Tibial nerve (tissue), 4 donors: ENCODE measurements around the gene PREPL. TPM values are rescaled to one million over a fixed set of nuclear protein-coding genes. Genes with fewer than 3 reads are reported as not detected.
"Not testable (repeated sequence)": the region's sequence is repeated elsewhere in the genome, so short reads cannot be mapped to it uniquely, and the experiment has no call there.

Experiments
- DNase-seq, 2 donors: peaks; one replicate each; pipeline ENCODE4 v3.0.0-alpha.2; 2019; ENCODE audit warnings: low spot score in 2 of 2
- H3K27ac ChIP-seq, 4 donors: fragments of 200-600 bp; sonication (generic) in 3 of 4; one replicate each; pipeline ENCODE4 v1.5.1; 2017 to 2019; ENCODE audit warnings: mild to moderate bottlenecking in 1 of 4
- H3K27me3 ChIP-seq, 2 donors: fragments of 200-600 bp; sonication (generic) in 1 of 2; one replicate each; pipeline versions ENCODE4 v1.5.1 to v1.6.0; 2017 to 2019
- H3K36me3 ChIP-seq, 3 donors: fragments of 200-600 bp; sonication (generic); one replicate each; pipeline ENCODE4 v1.5.1; 2018 to 2019
- H3K4me1 ChIP-seq, 4 donors: fragments of 200-600 bp; sonication (generic) in 3 of 4; one replicate each; pipeline ENCODE4 v1.5.1; 2017 to 2019
- H3K4me3 ChIP-seq, 4 donors: fragments of 200-600 bp; sonication (generic) in 3 of 4; one replicate each; pipeline ENCODE4 v1.5.1; 2017 to 2019; ENCODE audit warnings: mild to moderate bottlenecking in 1 of 4, moderate library complexity in 1 of 4
- H3K9me3 ChIP-seq, 4 donors: fragments of 200-600 bp; sonication (generic) in 3 of 4; one replicate each; pipeline ENCODE4 v1.5.1; 2017 to 2019
- EP300 ChIP-seq, 2 donors: sonication (generic); formaldehyde crosslinking; IDR thresholded peaks; one replicate each; pipeline ENCODE4 v1.6.1; 2017; ENCODE audit warnings: antibody characterized with exemption in 2 of 2, mild to moderate bottlenecking in 1 of 2
- POLR2A ChIP-seq, 2 donors: fragments of 450-650 bp; IDR thresholded peaks; one replicate each; pipeline ENCODE4 v1.6.1; 2017; ENCODE audit warnings: antibody characterized with exemption in 2 of 2, mild to moderate bottlenecking in 2 of 2, moderate library complexity in 2 of 2
- WGBS, 2 donors: methylation state at CpG; one replicate each; pipeline ENCODE4 v1.1.5; 2018; 5-methylcytosine and 5-hydroxymethylcytosine counted together
- total RNA-seq, 4 donors: library from RNA; depleted of rRNA; stranded (reverse); fragments of >200 nt; gene quantifications; one replicate each; pipeline ENCODE4 v1.1.0, GENCODE V29; 2016
- TF ChIP-seq, protein P1 (sequence below), 5 experiments: fragments of 200-600 bp in 3 of 5; fragments of 450-650 bp in 2 of 5; sonication (generic) in 3 of 5; IDR thresholded peaks; one replicate each; pipeline ENCODE4 v1.5.1; 2016 to 2019; ENCODE audit warnings: antibody characterized with exemption in 5 of 5, mild to moderate bottlenecking in 3 of 5, moderate library complexity in 2 of 5

PREPL gene
- total RNA-seq, 4 donors from 2014 or later, result 33.0 to 69.5 (median 60.2) TPM

DNA sequence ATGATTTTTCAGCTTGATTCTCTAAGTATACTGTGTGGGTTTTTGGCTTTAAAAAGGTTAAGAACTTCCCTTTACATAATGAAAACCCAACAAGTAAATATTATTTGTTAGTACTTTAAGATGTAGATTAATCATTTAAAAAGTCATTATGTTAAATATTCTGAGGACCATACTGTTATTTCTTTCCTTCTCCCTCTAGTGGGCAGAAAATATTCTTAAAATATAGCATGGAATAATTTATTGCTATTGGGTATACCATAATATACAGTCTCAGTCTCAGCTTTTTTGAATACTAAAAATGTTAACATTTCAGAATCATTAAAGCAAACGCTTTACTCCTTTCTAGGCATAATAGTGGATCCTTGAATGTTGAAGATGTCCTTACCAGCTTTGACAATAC is 28.6 kb upstream of the PREPL start:
- Histone ChIP-seq H3K27me3 (no peaks in the 10 kb centered on the region), H3K36me3 (no peaks in the 10 kb centered on the region), H3K9me3 (no peaks in the 10 kb centered on the region), H3K4me3 (no peak overlapping the region), H3K4me1 (no peaks in the 10 kb centered on the region), H3K27ac (no peak overlapping the region)
- WGBS, 2 donors, result 93 to 94% methylated on average over 1 of the region's 1 CpG
- DNase-seq, result no peak
- TF ChIP-seq, protein P1, sequence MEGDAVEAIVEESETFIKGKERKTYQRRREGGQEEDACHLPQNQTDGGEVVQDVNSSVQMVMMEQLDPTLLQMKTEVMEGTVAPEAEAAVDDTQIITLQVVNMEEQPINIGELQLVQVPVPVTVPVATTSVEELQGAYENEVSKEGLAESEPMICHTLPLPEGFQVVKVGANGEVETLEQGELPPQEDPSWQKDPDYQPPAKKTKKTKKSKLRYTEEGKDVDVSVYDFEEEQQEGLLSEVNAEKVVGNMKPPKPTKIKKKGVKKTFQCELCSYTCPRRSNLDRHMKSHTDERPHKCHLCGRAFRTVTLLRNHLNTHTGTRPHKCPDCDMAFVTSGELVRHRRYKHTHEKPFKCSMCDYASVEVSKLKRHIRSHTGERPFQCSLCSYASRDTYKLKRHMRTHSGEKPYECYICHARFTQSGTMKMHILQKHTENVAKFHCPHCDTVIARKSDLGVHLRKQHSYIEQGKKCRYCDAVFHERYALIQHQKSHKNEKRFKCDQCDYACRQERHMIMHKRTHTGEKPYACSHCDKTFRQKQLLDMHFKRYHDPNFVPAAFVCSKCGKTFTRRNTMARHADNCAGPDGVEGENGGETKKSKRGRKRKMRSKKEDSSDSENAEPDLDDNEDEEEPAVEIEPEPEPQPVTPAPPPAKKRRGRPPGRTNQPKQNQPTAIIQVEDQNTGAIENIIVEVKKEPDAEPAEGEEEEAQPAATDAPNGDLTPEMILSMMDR (IDR thresholded peaks at IDR 0.05), result no peak
- TF ChIP-seq POLR2A (IDR thresholded peaks at IDR 0.05), result no peak
- TF ChIP-seq EP300 (IDR thresholded peaks at IDR 0.05), result no peak

DNA sequence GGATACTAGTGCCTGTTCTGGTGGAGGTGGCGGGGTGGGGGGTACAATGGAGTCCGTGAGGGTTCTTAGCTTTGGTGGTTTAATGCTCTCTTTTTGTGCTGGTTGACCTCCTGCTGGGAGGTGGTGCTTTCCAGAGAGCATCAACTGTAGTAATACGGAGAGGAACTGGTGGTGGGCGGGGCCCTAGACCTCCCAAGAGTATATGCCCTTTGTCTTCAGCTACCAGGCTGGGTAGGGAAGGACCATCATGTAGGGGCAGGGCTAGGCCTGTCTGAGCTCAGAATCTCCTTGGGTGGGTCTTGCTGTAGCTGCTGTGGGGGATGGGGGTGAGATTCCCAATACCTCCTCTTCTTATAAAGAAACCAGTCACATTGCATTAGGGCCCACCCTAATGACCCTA is 27.6 kb upstream of the PREPL start:
- Histone ChIP-seq H3K27ac (no peak overlapping the region), H3K4me3 (no peak overlapping the region), H3K4me1 (no peaks in the 10 kb centered on the region), H3K36me3 (no peaks in the 10 kb centered on the region), H3K9me3 (no peaks in the 10 kb centered on the region), H3K27me3 (no peaks in the 10 kb centered on the region)
- TF ChIP-seq EP300 (IDR thresholded peaks at IDR 0.05) (no peak), POLR2A (IDR thresholded peaks at IDR 0.05) (no peak)
- TF ChIP-seq, protein P1 (IDR thresholded peaks at IDR 0.05), result no peak
- DNase-seq, result no peak
- WGBS, 2 donors, result 54 to 75% methylated on average over 4 of the region's 4 CpGs

DNA sequence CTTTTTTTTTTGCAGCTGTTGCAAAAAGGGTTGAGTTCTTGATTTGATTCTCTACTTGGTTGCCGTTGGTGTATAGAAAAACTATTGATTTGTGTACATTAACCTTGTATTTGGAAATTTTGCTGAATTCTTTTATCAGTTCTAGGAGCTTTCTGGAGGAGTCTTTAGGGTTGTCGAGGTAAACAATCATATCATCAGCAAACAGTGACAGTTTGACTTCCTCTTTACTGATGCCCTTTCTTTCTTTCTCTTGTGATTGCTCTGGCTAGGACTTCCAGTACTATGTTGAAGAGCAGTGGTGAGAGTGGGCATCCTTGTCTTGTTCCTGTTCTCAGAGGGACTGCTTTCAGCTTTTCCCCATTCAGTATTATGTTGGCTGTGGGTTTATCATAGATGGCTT is 23.9 kb upstream of the PREPL start:
- H3K4me1 ChIP-seq, result not testable (repeated sequence)
- 83 to 84% methylated on average over 2 of the region's 2 CpGs for WGBS, 2 donors

DNA sequence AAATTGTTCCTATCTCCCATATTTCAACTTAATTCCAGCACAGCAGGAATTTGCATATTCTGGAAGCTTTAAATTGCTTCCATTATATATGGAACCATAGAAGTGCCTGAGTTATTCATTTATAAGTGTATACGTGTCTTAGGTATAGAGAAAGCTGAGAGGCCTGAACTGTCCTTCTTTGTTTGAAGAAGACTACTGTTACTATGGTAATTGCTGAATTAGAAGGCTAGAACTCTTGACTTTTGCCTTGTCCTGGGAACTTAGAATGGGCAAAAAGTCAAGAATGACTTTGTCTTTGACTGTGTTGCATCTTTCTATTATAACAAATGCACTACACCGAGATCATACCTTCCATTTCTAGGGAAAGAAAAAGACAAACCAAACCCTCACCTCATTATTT is 16.2 kb upstream of the PREPL start:
- no peak for DNase-seq
- no peak overlapping the region for H3K27ac ChIP-seq
- H3K36me3 ChIP-seq, result peaks cover 0 to 12% (median 0%) of the 10 kb centered on the region in 3 donors
- WGBS, 2 donors, result 85 to 92% methylated on average over 2 of the region's 2 CpGs
- H3K27me3 ChIP-seq, result no peaks in the 10 kb centered on the region
- no peaks in the 10 kb centered on the region for H3K4me1 ChIP-seq
- no peak overlapping the region for H3K4me3 ChIP-seq
- no peaks in the 10 kb centered on the region for H3K9me3 ChIP-seq
- TF ChIP-seq POLR2A (IDR thresholded peaks at IDR 0.05) (no peak), EP300 (IDR thresholded peaks at IDR 0.05) (no peak)
- TF ChIP-seq, protein P1 (IDR thresholded peaks at IDR 0.05), result no peak

More for the DNA sequence above, 23.9 kb upstream of the PREPL start:
- H3K27ac ChIP-seq, H3K9me3 ChIP-seq, H3K27me3 ChIP-seq, H3K4me3 ChIP-seq, DNase-seq: not testable (repeated sequence)
- H3K36me3 ChIP-seq, result peaks cover 0 to 14% (median 0%) of the 10 kb centered on the region in 3 donors

DNA sequence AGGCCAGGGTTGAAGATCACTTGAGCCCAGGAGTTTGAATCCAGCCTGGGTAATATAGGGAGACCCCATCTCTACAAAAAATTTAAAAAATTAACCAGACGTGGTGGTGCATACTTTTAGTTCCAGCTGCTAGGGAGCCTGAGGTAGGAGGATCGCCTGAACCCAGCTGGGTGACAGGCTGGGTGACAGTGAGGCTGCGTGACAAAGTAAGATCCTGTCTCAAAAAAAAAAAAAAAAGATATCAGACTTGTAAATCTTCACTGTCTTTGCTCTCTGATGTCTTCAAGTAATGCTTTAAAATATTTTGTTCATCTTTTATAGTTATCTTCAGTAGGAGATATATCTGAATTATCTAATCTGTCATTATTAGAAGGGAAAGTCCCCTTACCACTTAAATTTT is 11.0 kb upstream of the PREPL start:
- no peak overlapping the region for H3K27ac ChIP-seq
- no peak for DNase-seq
- WGBS, 2 donors, result 90 to 93% methylated on average over 3 of the region's 3 CpGs
- H3K36me3 ChIP-seq, result peaks cover 0 to 18% (median 0%) of the 10 kb centered on the region in 3 donors
- peaks cover 0 to 7% (median 0%) of the 10 kb centered on the region in 4 donors for H3K9me3 ChIP-seq
- H3K4me3 ChIP-seq, result no peak overlapping the region
- TF ChIP-seq POLR2A (IDR thresholded peaks at IDR 0.05) (no peak), EP300 (IDR thresholded peaks at IDR 0.05) (no peak)
- TF ChIP-seq, protein P1 (IDR thresholded peaks at IDR 0.05), result no peak
- H3K4me1 ChIP-seq, result no peaks in the 10 kb centered on the region
- H3K27me3 ChIP-seq, result no peaks in the 10 kb centered on the region

DNA sequence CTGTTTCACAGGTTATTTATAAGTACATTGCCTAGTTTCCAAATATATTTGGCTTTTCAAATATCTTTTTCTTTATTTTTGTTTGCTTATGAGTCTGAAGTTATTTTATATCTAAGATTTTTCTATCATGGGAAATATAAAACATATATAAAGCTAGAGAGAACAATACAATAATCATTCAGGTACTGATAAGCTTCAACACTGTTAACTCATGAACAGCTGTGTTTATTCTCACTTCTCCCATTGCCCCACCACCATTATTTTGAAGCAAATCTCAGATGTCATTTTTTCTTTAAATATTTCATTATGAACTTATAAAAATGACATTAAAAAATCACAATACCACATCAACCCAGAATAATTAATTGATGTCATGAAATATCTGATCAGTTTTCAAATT is 10.2 kb upstream of the PREPL start:
- DNase-seq, result no peak
- Histone ChIP-seq H3K36me3 (peaks cover 0 to 18% (median 0%) of the 10 kb centered on the region in 3 donors), H3K4me3 (no peak overlapping the region), H3K4me1 (no peaks in the 10 kb centered on the region), H3K27ac (no peak overlapping the region), H3K9me3 (peaks cover 0 to 7% (median 0%) of the 10 kb centered on the region in 4 donors), H3K27me3 (no peaks in the 10 kb centered on the region)
- TF ChIP-seq, protein P1 (IDR thresholded peaks at IDR 0.05), result no peak
- TF ChIP-seq EP300 (IDR thresholded peaks at IDR 0.05) (no peak), POLR2A (IDR thresholded peaks at IDR 0.05) (no peak)
